Cortex of kidney (tissue), 1 donor: Measurements from ENCODE around the gene SUN1.

Experiments
- DNase-seq: peaks from one replicate; lab custom pipeline; 2025; lab: John Stamatoyannopoulos, UW

The SUN1 gene

DNA sequence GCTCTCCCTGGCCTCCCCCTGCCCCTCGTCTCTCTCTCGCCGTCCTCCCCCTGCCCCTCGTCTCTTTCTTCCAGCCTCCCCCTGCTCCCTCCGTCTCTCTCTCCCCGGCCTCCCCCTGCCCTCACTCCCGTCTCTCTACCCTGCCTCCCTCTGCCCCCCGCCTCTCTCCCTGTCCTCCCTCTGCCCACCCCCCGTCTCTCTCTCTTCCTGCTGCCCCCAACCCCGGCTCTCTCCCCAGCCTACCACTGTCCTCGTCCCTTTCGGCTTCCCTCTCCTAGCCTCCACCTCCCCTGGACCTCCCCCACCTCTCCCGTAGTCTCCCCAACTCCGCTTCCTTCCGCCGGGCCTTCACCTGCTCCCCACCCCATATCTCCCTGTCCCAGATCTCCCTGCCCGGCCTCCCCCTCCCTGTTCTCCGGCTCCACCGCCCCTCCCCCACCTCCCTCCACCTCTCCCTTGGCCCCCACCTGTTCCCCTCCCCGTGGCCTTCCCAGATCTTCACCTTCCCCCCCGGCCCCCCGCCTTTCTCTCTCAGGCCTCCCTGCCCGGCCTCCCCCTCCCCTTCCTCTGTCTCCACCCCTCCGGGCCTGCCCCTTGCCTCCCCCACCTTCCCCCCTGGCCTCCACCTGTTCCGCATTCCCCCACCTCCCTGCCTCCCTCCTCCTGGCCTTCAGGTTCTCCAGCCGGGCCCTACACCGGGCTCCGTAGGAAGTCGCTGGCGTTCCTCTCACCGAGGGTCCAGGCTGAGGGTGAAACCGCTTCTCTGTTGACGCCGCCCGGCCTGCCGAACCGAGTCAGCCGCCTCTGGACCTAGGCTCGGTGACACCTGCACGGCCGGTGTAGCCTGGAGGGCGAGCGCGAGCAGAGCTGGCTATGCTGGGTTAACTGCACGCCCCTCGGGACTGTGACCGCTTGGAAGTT, 45.3 kb downstream of the SUN1 start:
- no peak for DNase-seq

DNA sequence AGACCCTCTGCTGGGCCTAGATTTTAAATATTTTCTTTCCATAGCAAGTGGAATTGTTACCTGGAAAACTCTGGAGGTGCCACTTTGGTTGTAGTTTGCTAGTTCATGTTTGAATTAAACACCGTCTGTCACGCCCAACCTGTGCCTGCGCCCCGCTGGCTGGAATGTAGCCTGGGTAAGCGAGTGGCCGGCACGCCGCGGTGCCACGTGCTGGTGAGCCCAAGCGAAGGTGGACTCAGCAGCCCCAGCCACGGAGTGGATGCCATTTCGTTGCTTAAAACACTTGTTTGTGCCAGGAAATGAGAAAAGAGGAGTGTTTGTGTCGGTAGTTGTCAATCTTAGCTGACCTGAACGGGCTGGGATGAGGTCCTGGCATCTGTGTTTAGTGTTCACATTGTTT, 46.8 kb downstream of the SUN1 start:
- no peak for DNase-seq

DNA sequence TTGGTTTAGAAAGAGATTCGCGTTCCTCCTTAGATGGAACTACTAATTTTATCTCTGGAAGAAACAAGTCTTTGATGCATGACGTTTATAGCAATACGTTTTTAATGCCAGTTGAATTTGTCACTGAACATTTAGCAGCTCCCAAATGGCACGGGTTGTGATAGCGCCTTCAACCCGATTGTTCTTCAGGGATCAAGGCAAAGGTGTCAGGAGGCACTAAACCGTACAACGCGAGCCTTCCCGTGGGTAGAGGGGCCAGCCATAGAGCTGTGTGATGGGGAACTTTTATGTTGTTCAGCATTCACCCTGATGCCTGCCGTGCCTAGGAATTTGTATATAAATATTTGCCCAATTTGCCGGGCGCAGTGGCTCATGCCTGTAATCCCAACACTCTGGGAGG, 47.4 kb downstream of the SUN1 start:
- no peak for DNase-seq

DNA sequence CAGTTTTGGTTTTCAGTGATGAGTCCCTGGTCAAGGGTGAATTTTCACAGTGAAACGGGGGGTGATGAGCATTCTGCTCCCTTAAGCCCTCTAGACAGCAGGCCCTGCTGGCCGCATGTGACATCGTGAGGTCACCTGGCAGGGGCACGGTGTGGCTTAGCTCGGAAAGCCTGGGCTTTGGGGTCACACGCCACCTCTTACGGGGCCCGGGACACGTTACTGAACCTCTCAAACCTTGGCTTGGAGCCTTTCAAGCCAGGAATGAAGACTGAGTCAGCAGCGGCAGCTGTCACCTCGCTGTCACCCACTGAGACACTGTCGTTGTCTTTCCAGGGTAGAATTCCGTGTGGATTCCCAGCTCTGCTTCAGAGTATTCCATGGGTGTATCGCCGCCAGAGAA, 48.2 kb downstream of the SUN1 start:
- DNase-seq = no peak

DNA sequence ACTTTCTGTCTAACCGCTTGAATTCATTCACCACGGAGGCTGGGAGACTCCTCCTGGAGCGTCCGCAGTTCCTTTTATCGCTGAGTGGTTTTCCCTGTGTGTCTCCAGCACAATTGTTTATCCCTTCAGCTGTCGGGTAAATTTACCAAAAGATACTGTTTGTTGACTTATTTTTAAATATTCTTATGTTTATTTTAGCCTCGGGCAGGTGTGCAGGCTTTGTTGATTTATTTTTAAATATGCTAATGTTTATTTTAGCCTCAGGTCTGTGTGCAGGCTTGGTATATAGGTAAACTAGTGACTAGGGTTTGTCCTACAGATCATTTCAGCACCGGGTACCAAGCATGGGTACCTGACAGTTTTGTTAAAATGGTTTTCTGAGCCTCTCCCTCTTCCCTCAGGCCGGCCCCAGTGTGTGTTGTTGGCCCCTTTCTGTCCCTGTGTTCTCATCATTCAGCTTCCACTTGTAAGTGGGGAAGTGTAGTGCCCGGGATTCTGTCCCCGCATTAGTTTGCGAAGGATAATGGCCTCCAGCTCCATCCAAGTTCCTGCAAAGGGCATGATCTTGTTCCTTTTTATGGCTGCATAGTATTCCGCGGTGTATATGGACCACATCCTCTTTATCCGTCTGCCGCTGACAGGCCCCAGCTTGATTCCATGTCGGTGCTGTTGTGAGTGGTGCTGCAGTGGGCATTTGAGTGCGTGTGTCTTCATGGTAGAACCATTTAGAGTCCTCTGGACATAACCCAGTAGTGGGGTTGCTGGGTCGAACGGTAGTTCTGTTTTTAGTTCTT, 49.4 kb downstream of the SUN1 start:
- DNase-seq = no peak

DNA sequence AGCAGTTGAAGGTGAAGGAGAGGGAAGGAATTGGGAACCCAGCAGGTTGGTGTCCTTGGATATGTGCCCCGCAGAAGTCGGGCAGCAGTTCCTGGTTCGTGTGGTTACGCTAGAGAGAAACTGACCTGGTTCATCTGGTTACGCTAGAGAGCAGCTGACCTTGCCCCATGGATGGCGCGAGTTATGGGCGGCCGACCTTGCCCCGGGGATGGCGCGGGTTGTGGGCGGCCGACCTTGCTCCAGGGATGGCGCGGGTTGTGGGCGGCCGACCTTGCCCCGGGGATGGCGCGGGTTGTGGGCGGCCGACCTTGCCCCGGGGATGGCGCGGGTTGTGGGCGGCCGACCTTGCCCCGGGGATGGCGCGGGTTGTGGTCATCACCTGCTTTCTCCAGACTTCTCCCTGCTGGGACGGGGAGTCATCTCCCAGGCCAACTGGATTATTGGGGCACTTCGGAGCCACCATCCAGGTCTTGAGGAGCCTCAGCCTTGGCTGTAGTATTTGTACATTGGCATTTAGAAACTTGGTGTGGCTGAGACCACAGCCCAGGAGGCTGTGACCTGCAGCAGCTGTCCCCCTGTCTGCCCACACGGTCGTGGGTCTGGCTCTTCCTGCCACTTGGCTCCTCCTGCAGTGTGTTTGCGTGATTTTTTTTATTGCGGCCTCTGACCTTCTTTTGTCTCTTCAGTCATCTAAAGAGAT, 50.2 kb downstream of the SUN1 start:
- DNase-seq = no peak

DNA sequence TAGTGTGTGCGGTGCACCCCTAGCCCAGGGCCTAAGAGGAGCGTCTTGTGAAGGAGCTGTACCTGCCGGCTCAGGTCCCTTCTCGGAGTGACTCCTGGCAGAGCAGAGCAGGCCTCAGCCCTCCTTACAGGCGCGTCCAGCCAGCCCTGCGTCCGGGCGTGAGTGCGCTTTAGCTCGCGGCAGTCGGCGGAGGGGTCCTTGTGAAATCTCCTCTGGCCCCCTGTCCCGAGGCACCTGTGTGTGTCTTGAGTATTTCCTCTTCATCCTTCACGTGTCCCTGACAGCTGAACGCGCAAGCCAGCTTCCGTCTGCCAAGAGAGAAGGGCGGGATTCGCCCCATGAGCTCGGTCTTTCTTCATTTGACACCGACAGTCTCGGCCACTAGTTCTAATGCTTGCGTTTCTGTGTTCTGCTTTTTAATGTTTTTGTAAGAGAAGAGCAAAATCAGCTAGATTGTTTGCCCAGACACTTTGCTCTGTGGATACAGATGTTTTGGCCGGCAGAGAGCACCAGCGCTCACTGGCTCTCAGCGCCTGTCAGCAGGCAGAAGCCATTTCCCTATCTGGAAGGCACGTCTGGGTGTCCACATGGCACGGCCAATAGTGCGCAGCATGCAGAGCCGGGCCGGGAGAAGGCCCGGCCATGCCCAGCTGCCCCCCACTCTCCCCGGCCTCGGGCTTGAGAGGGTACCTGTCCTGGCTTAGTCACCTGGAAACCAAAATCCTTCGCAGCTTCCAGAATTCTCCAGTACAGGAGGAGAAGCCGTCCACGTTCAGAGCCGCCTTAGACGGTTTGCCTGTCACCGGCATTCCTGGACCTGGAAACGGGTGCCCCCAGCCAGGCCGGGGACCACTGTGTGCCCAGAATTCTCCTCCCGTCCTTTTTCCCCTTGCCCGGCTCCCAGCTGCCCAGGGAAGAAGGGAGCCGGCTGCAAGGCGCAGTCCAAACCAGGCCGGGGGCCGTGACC, 51.1 kb downstream of the SUN1 start:
- DNase-seq = no peak

DNA sequence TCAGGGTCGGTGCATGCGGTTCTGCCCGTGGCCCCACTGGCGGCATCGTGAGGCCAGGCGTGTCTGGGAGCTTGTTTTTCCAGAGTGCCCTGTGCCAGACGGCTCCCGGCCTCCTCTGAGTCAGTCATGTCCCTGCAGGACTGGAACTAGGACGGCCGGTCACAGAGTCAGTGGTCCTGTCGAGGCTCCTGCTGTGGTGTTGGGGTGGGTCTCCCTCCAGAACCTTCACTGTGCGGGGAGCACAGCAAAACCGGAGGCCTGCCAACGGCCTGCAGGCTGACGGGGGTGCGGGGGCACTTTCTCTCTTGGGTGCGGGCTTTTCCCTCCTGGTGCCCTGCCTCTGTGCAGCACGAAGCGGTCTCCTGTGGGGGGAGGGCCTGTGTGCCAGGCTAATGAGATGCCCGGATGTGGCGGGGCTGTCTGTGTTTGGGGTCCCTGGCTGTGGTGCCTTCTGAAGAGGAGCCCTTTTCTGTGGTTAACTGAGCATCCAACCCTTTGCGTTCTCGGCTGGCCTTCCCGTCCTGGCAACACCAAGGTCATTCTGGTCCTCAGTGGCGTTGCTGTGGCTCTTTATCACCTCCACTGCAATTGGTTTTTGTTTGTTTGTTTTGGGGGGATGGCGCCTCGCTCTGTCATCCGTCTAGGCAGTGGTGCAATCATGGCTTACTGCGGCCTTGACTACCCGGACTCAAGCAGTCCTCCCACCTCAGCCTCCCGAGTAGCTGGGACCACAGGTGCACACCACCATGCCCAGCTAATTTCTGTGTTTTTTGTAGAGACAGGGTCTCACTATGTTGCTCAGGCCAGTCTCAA, 52.1 kb downstream of the SUN1 start:
- DNase-seq = no peak

DNA sequence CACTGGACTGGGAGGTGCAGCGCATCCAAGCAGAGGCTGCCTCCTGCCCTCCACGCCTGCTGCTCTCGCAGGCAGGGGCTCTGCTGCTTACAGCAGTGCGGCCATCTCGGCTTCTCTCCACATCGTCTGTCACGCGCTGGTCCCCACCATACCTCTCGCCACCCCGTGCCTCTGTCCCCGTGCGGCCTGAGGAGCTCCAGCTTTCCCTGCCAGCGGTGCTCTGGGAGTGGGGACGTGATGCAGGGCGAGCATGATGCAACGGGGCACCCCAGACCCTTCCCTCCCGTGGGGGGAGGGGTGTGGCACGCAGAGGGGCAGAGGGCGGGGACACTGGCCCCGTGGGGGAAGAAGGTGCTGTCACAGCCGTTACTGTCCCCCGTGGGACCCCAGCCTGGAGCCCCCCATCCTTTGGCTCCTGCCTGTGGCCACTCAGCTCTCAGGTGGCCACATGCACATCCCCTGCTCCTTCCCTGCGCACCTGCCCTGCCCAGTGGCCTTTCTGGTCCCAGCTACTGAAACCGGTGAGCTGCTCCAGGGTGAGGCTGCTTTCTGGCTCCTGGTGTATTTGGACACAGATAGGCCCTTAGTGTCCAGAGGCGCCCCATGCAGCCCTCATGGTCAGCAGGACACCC, 53.1 kb downstream of the SUN1 start:
- no peak for DNase-seq

DNA sequence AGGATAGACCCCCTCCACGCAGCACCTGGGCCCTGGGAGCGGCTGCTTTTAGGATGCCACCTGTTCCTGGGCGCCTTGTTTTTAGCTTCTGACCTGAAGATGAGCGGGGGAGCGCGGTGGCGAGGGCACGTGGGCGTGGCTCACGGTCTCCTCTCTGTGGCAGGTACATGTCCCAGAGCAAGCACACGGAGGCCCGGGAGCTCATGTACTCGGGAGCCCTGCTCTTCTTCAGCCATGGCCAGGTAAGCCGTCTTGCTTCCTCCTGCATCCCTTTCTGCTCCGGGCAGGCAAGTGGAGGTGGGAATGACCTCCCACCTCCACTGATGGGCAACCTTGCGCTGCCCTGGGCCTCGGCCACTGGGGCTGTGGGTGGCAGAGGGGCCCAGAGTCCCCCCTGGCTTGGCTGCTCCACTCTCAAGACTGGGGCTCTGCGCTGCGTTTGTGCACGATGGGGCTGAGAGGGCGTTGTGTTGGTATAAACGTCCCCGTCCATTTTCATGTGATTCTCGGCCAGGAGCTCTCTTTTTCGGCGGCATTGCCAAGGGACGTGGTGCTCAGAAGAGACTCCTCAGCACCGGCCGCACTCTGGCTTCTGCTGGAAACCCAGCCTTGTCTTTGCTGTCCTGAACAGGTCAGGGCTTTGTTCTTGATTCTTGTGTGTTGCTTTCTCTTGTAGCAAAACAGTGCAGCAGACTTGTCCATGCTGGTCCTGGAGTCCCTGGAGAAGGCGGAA, 53.8 kb downstream of the SUN1 start:
- DNase-seq = no peak

DNA sequence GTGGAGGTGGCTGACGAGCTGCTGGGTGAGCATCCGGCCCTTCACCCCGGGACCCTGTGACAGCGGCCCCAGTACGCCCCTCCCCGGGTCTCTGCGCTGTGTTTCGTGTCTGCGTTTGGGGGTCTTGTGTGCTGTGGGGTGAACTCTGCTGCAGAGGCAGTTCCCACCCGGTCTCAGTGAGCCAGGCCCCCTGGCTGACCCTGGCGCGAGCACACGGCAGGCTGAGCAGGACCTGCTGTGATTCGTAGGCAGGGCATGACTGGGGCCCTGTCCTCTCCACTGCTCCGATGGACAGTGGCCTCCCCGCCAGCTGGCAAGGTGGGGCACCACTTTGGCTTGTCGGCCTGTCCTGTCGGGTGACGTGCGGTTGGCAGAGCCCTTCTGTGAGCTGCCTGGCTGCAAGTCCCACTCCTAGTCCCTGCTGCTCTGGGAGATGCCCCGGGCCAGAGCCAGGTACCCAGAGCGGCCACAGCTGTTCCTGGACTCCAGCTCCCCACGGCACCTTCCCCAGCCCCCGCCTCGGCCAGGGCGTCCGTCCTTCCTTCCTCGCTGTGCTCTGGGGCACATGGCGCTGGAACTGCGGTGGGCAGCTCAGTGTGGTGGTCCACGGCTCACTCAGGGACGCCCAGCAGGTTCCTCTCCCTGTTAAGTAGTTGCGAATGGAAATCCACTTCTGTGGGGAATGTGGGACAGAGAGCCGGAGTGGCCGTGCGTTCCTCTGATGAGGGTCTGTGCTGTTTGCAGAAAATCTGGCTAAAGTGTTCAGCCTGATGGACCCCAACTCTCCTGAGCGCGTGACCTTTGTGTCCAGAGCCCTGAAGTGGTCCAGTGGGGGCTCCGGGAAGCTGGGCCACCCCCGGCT, 54.6 kb downstream of the SUN1 start:
- no peak for DNase-seq

DNA sequence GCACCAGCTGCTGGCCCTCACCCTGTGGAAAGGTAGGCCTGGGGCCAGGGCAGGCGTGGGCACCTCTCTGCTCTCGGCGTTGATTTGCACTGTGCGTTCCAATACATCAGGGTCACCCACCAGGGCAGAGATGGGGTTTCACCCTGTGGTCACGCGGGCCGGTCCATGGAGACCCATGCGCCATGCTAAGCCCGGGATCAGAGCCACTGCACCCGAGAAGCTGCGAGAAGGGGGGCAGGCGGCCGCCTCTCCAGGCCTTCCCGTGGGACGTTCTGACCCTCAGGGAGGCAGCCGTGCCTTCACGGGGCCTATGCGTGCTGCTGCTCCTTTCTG, 55.2 kb downstream of the SUN1 start:
- no peak for DNase-seq

DNA sequence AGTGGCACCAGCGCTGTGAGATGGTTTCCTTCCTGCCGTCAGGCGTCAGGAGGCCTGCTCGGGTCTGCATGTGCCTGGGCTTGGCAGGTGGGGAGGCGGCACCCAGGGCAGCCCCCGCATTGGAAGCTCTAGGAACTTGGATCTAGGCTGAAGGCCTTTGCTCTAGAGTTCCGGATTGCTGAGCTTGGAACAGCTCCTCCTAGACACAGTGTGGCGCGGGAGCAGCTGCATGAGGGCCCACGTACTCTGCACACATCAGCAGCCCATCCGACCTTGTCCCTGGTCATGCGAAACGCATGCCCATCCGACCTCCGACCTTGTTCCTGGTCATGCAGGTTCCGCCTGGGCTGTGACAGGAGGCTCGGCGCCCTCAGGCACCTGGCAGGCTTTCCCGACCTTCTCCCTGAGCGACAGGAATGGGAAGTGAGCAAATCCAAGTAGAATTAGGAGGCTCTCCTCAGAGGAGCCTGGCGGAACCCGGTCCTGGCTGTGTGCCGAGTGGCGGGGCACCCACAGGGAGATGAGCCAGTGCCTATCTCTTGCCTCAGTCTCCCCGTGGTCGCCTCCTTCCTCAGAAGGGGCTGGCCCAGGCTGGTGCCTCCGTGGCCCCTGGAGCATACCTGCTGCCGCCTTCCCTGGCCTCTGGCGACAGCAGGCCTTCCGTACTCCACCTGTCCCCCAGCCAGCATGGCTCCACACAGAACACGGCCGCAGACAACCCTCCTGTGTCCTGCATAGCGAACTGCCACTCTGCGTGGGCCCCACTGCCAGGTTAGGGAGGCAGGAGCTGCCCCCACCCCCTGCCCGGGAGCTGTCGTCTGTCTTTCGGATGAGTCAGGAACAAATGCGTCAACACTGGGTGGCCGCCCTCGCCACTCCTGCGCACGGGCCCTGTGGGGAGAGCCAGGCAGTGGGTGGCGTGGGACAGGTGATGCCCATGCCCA, 56.1 kb downstream of the SUN1 start:
- DNase-seq = no peak

DNA sequence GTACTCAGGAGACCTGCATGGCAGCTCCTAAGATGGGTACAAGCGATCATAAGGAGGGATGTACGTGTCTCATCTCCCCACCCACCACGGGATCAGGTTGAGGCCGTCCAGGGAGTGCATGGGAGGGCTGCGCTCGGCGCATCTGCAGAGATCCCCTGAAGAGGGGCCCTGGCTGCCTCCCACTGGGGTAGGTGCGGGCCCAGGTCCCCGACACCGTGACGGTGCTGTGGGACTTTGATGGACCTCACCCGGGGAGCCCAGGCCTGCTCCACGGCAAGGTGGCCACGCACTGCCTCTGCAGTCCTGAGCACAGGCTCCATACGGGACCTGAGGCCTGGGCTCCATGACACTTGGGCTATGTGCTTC, 56.7 kb downstream of the SUN1 start:
- no peak for DNase-seq

DNA sequence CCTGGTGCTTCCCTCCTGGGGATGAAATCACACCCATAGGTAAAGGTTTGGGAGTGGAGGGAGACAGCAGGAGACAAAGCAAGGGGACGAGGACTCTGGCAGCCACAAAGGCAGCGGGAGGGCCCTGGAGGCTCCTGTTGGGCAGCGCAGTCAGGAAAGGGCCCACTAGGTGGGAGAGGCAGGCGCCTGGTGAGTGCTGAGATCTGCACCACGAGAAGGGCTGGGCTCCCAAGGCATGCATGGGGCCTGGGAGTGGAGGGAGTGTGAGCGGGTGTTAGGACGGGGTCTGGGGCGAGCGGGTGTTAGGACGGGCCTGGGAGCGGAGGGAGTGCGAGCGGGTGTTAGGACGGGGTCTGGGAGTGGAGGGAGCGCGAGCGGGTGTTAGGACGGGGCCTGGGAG, 57.1 kb downstream of the SUN1 start:
- no peak for DNase-seq

DNA sequence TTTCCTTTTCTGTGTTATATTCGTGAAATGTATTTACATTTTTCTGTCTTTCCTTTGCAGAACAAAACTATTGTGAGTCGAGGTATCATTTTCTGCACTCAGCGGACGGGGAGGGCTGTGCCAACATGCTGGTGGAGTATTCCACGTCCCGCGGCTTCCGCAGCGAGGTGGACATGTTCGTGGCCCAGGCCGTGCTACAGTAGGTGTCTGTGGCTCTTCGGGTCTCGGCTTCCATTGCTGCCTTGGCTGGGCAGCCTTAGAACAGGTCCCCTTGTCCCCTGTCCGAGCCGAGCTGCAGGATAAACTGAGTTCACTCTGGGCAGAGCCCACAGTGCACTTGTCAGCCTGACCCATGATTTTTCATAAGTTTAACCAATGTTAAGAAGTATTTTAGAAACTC, 58.6 kb downstream of the SUN1 start:
- DNase-seq = no peak

DNA sequence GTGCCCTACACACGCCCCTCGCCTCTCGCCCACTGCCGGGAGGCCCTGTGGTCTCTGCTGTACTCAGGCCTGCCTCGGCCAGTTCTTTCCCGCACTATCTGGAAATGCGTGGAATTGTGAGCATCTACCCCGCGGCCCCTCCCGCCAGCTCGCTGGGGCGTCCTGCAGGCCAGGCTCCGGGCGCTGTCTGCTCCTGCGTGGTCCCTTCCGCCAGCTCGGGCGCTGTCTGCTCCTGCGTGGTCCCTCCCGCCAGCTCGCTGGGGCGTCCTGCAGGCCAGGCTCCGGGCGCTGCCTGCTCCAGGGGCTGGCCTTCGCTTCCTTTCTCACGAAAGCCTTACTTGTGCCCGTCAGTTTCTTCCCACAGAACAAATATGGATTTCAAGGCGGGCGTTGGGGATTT, 59.0 kb downstream of the SUN1 start:
- DNase-seq = no peak

DNA sequence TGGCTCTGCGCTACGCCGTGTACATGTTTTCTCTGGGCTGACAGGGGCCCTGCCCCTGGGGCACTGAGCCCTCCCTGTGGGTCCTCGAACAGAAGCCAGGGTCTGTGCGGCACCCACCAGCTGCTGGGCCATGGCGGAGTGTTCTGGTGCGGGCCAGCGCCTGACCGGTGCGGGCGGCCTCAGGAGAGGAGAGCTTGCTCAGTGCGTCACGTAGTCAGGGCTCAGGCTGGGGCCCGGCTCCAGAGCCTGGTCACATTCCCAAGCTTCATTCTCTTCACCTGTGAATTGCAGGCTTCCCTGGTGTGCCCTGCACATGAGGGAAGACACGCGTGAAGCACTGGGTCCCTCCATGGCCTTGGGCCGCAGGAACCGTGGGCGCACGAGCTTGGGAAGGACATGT, 59.5 kb downstream of the SUN1 start:
- no peak for DNase-seq
